ENCODE data around the gene NRK. TPM values are rescaled to one million over a fixed set of nuclear protein-coding genes. Genes with fewer than 3 reads are reported as not detected.

Gene NRK
- total RNA-seq, 1 donor from 2014 or later, result 0.49 TPM

DNA sequence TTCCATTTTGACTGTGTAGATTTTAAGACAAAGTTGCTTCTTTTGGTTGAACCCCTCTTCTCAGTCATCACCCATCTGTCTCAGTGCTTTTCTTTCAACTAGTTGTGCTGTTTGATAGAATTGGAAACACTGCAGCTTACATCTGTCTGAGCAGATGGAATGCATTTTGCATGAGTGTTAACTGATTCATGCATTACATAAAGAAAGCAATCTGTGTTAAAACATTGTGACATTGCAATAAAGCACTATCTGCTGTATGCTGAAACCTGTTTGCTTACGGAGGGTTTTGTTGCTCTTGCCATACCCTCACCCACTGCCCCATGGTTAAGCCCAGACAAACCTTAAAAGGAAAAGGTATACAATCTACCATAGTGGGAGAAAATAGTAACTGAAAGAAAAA is 47.4 kb downstream of the NRK start:
- TF ChIP-seq POLR2AphosphoS5 (IDR thresholded peaks at IDR 0.05; ENCODE audit: insufficient read depth in 1 of 2, low read depth in 1 of 2), result no peak
- TF ChIP-seq POLR2A (IDR thresholded peaks at IDR 0.05), result no peak
- TF ChIP-seq, protein P1, sequence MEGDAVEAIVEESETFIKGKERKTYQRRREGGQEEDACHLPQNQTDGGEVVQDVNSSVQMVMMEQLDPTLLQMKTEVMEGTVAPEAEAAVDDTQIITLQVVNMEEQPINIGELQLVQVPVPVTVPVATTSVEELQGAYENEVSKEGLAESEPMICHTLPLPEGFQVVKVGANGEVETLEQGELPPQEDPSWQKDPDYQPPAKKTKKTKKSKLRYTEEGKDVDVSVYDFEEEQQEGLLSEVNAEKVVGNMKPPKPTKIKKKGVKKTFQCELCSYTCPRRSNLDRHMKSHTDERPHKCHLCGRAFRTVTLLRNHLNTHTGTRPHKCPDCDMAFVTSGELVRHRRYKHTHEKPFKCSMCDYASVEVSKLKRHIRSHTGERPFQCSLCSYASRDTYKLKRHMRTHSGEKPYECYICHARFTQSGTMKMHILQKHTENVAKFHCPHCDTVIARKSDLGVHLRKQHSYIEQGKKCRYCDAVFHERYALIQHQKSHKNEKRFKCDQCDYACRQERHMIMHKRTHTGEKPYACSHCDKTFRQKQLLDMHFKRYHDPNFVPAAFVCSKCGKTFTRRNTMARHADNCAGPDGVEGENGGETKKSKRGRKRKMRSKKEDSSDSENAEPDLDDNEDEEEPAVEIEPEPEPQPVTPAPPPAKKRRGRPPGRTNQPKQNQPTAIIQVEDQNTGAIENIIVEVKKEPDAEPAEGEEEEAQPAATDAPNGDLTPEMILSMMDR (IDR thresholded peaks at IDR 0.05), result no peak
- Histone ChIP-seq H3K9me3 (no peaks in the 10 kb centered on the region), H3K4me1 (no peaks in the 10 kb centered on the region), H3K27me3 (no peaks in the 10 kb centered on the region), H3K36me3 (no peaks in the 10 kb centered on the region), H3K4me3 (no peak overlapping the region), H3K27ac (no peak overlapping the region)
- no peak for DNase-seq (ENCODE audit: extremely low spot score in 2 of 2)
- intact Hi-C loops (cut with DNase I), result no loop called here

DNA sequence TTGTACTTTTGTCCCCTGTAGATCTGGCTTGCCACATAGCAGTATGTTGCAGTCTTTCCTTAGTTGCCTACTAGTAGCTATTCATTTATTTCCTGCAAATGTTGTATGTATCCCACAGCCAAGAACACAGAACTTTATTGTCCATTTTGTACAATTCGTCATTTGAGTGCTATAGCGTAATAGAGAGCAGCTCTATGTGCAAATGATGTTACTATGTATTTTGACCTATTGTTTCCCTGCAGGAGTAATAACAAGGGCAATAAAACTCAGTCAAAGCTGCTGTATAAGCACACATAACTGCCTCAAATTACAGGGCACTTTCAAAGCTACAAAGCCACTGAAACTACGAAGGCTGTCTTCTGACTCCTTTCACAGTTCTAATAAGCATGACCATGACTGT is 48.1 kb downstream of the NRK start:
- H3K4me1 ChIP-seq, result no peaks in the 10 kb centered on the region
- no peak overlapping the region for H3K4me3 ChIP-seq
- H3K27me3 ChIP-seq, result no peaks in the 10 kb centered on the region
- DNase-seq (ENCODE audit: extremely low spot score in 2 of 2), result no peak
- H3K36me3 ChIP-seq, result no peaks in the 10 kb centered on the region
- no peak overlapping the region for H3K27ac ChIP-seq
- intact Hi-C loops (cut with DNase I), result no loop called here
- TF ChIP-seq, protein P1 (IDR thresholded peaks at IDR 0.05), result no peak
- TF ChIP-seq POLR2AphosphoS5 (IDR thresholded peaks at IDR 0.05; ENCODE audit: insufficient read depth in 1 of 2, low read depth in 1 of 2), result no peak
- TF ChIP-seq POLR2A (IDR thresholded peaks at IDR 0.05), result no peak
- no peaks in the 10 kb centered on the region for H3K9me3 ChIP-seq

DNA sequence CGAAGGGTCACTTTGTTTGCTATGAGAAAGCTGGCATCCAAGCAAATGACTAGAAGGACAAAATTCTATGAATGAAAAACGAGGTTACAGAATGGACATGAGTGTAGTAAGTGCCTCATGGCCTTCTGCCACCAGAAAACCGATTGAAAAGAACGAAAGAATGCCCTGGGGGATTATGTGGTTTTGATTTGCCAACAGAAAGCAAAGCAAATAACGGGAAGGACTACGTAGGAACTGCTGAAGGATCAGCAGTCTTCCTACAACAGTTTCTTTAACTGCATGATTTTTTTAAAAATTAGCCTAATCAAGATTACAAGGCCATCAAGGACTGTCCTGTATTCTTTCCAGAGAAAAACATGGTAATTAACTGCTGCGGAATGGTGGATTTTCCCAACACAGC is 50.6 kb downstream of the NRK start:
- intact Hi-C loops (cut with DNase I), result no loop called here
- TF ChIP-seq, protein P1 (IDR thresholded peaks at IDR 0.05), result no peak
- TF ChIP-seq POLR2AphosphoS5 (IDR thresholded peaks at IDR 0.05; ENCODE audit: insufficient read depth in 1 of 2, low read depth in 1 of 2) (no peak), POLR2A (IDR thresholded peaks at IDR 0.05) (no peak)
- Histone ChIP-seq H3K4me3 (no peak overlapping the region), H3K9me3 (no peaks in the 10 kb centered on the region), H3K27ac (no peak overlapping the region), H3K4me1 (no peaks in the 10 kb centered on the region), H3K27me3 (no peaks in the 10 kb centered on the region), H3K36me3 (no peaks in the 10 kb centered on the region)
- no peak for DNase-seq (ENCODE audit: extremely low spot score in 2 of 2)

DNA sequence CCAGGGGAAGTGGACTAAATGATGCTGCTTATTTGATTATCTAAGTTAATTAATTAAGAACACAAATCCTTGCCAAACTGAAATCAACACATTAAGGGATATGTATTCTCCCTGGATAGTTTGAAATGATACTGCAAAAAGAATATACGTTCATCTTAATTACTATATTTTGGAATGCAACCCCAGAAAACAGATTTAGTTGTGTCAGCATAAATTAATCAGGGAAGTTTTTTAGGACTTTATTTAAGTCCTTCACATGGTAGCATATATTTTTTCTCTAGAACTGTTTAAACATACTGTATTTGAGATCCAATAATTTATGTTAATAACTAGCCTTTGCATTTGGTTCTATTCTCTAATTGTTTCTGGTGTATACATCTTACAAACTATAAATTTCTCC is 52.5 kb downstream of the NRK start:
- intact Hi-C loops (cut with DNase I), result no loop called here
- DNase-seq (ENCODE audit: extremely low spot score in 2 of 2), result no peak
- TF ChIP-seq POLR2A (IDR thresholded peaks at IDR 0.05) (no peak), POLR2AphosphoS5 (IDR thresholded peaks at IDR 0.05; ENCODE audit: insufficient read depth in 1 of 2, low read depth in 1 of 2) (no peak)
- no peaks in the 10 kb centered on the region for H3K36me3 ChIP-seq
- H3K9me3 ChIP-seq, result no peaks in the 10 kb centered on the region
- H3K27me3 ChIP-seq, result no peaks in the 10 kb centered on the region
- H3K4me3 ChIP-seq, result no peak overlapping the region
- H3K27ac ChIP-seq, result no peak overlapping the region
- no peaks in the 10 kb centered on the region for H3K4me1 ChIP-seq

DNA sequence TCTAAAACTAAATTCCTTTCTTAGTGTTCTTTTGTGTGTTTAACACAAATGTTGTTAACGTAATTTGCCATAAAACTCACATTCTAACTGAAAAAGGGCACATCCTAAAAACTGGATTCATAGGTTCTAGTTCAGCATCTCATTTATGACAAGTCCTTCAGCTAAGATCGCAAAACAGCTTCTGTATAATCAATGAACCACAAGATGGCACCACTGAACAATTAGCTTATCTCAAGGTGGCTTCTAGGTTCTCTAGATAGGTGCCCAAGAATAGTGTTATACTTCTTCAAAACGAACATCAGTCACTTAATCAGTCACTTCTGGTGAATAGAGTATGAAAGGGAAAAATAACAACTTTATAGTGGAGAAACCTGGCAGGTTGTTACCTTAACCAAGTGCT is 54.3 kb downstream of the NRK start:
- Histone ChIP-seq H3K27ac (no peak overlapping the region), H3K9me3 (no peaks in the 10 kb centered on the region), H3K27me3 (no peaks in the 10 kb centered on the region), H3K4me1 (no peaks in the 10 kb centered on the region), H3K36me3 (no peaks in the 10 kb centered on the region), H3K4me3 (no peak overlapping the region)
- no peak for TF ChIP-seq POLR2AphosphoS5 (IDR thresholded peaks at IDR 0.05; ENCODE audit: insufficient read depth in 1 of 2, low read depth in 1 of 2)
- TF ChIP-seq, protein P1 (IDR thresholded peaks at IDR 0.05), result no peak
- no peak for TF ChIP-seq POLR2A (IDR thresholded peaks at IDR 0.05)
- DNase-seq (ENCODE audit: extremely low spot score in 2 of 2), result no peak
- intact Hi-C loops (cut with DNase I), result no loop called here

DNA sequence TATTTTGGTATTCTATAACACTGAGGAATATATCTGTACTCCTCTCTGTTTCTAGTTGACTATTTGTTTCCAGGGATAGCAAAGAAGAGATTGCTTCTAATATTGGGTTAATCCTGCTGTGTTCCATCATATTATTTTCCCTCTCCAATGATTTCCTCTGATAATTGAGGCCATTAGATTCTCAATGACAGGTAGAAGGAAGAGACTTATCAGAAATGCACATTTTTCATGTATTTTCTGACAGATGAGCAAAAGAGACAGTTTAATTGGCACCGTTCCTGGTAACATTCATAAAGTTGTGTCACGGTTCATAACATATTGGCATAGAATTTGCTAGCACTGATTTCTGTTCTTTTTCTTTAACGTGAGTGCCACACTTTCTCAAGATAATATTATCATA is 58.2 kb downstream of the NRK start:
- Histone ChIP-seq H3K4me1 (no peaks in the 10 kb centered on the region), H3K4me3 (no peak overlapping the region), H3K27ac (no peak overlapping the region), H3K36me3 (no peaks in the 10 kb centered on the region), H3K27me3 (no peaks in the 10 kb centered on the region), H3K9me3 (no peaks in the 10 kb centered on the region)
- DNase-seq (ENCODE audit: extremely low spot score in 2 of 2), result no peak
- intact Hi-C loops (cut with DNase I), result no loop called here
- TF ChIP-seq, protein P1 (IDR thresholded peaks at IDR 0.05), result no peak
- no peak for TF ChIP-seq POLR2A (IDR thresholded peaks at IDR 0.05)
- TF ChIP-seq POLR2AphosphoS5 (IDR thresholded peaks at IDR 0.05; ENCODE audit: insufficient read depth in 1 of 2, low read depth in 1 of 2), result no peak

All from vagina (tissue), 2 donors.